ENCODE data around the gene SH3PXD2A.
"Not testable (repeated sequence)": the region's sequence is repeated elsewhere in the genome, so short reads cannot be mapped to it uniquely, and the experiment has no call there.

Gene SH3PXD2A

DNA sequence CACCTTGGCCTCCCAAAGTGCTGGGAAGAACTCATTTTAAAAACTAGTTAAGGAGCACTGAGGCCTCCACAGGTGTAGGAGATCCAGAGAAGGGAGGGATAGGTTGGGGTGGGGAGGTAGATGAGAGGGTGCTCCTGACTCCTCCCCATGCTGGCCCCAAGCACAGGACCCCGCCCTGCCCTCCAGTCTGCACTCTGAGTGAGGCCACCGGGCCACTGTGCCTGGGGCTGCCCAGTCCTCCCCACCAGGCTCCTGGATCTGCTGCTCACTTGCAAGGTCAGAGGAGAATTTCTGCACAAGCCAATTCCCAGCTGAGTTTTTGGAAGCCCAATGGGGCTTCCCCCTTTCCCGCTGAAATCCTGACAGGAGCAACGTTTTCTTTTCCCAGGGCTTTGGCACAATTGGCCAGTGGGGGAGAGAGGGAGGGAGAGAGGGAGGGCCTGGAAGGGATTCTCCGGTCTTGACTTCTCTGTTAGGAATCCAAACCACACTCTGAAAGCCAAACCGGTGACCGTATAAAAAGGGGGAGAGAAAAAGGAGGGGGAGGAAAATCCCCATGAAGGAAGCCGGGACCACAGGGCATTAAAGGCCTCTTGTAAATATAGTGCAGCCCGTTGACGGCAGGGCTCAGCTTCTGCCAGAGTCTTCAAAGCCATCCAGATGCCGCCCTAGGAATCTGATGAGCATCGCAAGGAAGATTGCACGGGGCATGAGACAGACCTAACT lies 116.2 kb downstream of the SH3PXD2A start:
- DNase-seq = no peak

DNA sequence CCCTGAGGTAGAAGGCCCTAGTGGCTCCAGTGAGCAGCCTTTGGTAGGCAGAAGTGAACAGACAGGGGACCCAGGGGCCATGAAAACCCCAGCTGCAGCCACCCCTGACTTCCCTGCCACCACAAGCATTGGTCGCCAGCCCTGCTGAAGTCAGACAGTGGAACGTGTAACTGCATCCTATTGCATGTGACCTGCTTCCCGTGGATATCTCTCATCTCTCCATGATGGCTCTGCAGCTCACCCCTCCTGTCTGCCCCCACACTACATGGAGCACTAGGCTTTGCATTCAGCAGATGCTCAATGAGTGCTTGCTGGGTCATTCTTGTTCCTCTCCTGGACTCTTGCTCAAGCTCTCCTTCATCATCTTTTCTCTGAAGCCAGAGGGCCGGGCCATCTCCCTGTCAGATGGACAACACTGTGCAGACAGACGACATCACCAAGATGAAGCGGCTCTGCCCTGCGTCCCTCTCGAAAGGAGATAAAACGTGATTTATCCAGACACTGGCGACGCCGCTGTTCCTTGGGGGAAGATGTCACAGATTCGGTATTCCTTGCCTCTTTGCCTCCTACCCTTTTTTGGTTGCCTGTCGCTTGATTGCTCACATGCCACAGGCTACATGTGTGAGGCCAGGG lies 117.5 kb downstream of the SH3PXD2A start:
- no peak for DNase-seq

DNA sequence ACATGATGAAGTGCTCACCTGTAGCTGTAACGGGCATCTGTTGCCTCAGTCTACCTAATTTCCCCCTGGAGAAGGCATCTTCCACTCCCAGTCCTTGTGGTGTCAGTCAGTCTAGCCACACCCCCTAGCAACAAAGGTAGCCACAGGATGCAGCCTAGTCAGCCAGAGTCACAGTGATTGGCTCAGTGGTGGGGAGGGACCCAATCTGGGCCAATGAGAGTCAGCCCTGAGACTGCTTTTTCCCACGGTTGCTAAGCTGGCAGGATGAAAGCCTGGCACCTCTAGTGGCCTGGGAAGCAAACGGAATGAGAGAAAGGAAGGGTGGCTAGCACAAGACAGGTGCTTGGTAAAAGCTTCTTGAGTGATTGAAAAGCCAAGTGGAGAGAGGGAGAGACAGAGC lies 118.6 kb downstream of the SH3PXD2A start:
- no peak for DNase-seq

DNA sequence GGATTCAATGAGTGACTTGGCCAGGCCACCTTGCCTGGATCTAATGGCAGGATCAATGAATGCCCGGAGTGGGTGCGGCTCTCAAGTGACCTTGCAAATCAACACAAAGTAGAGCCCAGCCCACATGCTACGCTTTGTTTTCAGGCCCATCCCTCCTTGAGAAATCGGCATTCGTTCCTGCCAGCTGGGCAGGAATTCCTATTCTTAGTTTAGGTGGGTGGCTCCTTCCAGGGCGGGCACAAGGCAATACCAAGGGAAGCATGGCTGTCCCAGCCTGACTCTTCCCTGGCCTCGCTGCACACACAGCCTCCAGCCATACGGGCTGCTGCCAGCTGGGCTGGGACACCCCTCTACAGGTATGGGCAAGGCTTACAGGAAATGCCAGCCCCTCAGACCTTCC lies 119.3 kb downstream of the SH3PXD2A start:
- no peak for DNase-seq

DNA sequence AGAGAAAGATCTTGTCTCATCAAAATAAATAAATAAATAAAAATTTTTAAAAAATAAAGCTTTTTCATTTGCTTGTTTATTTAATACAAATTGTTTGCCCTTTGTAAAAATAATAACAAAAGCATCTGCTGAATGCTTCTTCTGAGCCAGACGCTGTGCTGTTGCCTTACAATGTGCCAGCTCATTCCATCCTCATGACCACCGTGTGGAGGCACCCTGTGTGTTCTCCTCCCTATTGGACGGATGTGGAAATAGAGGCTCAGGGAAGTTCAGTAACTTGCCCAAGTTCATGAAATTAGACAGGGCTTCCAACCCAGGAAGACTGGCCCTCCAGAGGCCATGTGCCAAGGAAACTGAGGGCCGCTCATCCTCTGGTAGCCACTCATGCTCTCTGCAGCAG lies 120.6 kb downstream of the SH3PXD2A start:
- DNase-seq = no peak

DNA sequence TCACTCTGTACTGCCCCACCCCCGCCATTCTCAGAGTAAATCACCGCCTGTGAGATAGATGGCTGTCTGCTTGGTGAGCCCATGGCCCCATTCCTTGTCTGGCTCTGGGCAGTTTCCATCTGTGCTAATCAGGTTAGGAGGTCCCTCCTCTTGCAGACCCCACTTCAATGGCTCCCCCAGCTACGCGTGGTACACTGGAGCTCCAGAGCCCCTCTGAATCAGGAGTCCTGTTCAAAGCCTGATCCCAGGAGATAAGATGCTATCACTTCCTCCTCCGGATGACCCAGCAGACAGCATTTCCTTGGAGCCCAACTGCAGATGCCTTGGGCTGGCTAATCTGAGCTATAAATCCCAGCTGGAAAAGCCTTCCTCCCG lies 122.3 kb downstream of the SH3PXD2A start:
- DNase-seq = no peak

DNA sequence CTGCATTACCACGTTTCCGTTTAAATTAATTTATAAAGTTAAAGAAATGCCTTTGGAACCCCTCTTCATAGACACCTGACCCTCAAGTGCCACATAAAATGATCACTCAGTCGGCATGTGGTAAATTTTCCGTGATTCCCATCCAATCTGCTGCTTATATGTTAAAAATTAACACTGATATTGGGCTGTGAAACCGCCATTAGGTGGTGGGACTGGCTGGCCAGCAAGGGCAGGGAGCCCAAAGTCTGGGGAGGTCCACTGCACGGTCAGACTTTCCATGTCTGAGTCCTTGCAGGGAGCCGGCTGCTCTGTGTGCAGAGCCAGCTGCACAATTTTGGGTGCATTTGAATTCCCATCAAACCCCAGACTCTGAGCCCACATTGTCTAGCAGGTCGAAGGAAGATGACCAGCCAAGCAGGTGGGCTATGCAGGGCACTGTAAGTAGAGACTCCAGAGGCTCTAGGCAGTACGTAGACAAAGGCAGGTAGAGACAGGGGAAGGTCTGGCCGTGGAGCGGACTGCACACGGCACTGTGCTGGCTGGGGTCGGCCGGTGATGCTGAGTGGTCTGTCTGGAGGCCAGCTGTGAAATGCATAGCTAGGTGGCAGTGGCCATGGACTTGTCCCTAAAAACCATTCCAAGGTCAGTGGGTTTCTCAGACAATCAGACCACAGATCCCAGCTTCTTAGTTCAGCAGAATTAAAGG lies 122.9 kb downstream of the SH3PXD2A start:
- DNase-seq = no peak

DNA sequence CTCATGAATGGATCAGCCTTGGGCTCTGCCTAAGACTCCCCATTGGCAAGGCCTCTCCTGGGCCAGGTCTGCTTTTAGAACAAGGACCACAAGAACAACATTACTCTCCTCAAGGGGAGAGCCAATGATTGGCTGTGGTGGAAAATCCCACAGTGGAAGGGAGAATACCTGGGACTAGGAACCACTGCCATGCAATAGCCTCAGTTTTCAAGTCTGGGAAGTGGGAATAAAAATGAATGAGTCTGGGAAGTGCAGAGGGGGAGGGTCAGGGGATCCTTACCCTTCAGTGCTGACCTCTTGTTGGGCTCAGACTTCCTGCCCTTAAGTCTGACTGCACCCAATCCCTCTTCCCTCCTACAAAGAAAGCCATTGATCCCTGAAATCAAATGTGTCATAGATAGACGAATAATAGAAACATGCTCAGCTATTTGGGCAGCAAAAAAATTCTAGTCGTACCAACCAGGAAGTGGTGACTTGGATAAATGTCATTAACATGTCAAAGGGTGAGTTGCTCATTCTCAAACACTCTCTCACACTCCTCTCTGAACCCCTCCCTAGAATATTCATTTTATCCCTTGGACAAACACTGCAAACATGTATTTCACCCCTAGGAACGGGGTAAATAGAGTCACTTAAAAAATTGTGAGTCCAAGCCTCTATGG lies 123.6 kb downstream of the SH3PXD2A start:
- DNase-seq = no peak

DNA sequence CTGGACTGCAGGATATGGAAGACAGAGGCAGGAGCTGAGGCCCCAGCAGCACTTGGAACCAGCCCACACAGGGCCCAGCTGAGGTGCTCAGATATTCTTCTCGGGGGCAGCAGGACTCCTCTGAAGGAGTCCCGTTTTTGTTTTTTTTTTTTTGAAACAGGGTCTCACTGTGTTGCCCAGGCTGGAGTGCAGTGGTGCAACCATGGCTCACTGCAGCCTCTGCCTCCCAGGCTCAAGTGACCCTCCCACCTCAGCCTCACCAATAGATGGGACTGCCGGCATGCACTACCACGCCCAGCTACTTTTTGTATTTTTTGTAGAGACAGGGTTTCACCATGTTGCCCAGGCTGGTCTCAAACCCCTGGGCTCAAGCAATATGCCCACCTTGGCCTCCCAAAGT lies 124.3 kb downstream of the SH3PXD2A start:
- DNase-seq = not testable (repeated sequence)

DNA sequence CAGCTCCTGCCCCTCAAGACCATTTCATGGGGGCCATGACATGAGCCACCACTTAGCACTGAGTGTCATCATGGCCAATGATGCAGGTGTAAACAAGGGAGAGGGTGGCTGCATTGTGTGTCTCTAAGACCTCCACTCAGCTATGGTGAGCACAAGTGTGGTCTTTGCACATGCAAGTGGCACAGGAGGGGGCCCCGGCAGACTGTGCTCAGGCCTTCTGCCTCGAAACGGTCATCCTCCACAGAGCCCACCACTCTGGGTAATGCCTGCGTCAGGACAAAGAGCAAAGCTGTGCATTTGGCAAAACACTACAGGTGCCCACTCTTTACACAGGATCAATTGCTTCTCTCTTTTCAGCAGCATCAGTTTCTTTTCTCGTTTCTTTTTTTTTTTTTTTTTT lies 125.5 kb downstream of the SH3PXD2A start:
- DNase-seq = no peak

DNA sequence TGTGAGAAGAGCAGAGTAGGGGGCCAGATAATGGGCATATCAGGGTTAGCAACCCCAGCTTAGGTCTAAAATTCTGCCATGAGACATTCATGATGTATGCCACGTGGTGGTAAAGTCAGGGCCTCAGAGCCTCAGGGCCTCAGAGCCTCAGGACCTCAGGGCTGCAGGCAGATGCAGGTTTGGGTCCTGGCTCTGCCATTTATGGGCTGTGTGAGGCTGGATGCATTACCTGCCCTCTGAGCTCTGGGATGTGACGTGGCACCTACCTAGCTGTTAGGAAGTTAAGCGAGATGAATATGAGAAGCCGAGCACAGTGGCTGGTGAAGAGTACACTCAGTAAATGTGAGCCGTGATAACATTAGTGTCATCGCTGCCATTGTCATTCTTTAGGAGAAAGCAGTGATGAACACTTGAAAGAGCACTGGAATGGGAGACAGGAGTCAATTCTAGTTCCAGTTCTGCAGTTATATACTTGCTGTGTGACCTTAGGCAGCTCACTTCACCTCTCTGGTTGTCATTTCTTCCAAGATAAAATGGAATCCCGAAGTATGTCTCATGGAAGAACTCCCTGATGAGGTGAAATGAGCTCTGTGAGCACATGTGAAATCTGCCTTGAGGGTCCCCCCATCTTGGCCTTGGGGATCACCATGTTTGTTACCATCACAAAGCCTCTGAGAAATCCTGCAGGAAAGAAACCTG lies 127.2 kb downstream of the SH3PXD2A start:
- DNase-seq = no peak

DNA sequence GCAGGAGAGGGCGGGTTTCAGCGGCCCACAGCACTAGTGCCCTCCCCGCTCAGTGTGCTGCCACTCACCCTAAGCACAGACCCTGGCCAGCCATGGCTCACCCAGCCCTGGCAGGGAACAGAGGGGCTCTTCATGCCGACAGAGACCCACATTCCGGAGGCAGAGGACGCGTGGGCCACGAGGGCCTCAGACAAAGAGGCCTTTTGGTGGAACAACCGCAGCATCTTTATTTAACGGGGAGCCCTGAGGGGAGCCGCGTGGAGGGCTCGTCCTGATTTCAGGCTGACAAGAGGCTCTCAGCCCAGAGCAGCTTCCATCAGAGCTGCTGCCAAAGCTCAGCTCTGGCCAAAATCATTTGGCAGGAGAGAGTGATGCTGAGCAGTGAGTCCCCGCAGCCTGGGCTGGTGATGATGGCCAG lies 127.8 kb downstream of the SH3PXD2A start:
- DNase-seq = no peak

DNA sequence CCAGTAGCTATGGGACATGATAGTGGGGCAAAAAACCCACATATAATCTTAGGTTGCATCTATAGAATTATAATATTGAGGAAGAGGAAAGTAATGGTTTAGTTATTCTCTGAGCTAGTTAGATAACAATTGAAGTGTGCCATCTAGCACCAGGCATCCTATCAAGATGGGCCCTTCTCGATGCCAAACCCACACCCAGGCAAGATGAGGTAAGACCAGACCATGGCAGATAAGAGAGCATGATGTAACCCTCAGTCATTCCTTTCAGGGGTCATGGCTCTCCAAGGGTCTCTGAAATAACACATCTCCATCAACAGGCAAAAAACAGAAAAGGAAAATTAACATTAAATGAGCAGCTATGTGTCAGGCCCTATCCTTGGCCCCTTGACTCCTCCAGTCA lies 128.7 kb downstream of the SH3PXD2A start:
- DNase-seq = no peak

DNA sequence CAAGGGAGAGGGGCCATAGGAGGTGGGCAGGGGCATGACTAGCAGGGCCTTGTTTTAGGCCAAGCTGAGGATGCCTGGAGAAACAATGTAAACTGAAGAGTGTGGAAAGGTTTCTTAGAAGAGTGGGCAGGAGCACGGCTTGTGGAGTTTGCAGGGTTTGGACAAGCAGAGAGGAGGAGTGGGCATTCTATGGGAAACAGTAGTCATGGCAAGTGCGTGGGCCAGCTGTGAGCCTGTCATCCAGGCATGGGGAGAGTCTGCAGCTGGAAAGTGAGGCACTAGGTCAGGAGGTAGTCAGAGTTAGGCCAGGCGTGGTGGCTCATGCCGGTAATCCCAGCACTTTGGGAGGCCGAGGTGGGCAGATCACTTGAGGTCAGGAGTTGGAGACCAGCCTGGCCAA lies 130.1 kb downstream of the SH3PXD2A start:
- no peak for DNase-seq

DNA sequence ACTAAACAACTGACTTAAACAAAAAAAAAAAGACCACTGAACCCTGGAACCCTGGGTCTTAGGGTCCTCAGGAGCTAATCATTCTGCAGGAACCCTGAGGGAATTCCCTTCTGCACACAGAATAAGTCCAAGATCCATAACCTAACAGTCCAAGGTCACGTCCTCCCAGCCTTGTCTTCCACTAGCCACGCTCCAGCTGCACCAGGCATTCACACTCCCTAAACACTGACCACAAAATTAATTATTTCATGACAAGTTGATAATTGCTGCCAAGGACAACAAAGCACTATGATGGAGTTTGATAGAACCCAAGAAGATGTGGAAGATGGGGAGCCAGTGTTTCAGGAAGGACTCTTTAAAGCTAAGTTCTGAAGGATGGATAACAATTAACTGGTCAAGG lies 130.6 kb downstream of the SH3PXD2A start:
- no peak for DNase-seq

DNA sequence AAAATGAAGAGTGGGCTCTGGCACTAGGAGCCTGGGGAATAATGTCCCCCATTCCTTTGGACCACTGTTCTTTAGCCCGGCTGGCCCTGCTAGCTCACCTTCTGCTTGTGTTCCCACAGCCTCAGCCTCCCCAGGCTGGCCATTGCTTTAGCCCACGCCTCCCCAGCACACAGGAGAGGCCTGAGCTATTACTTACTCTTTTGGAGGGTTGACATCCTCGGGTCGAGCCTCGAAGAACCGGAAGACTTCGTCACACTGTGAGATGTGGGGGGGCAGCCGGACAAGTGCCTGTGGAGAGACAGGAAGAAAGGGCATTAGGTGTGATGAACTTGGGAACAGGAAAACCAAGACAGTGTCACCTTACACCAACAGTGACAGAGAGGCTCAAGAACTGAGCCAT lies 131.3 kb downstream of the SH3PXD2A start:
- no peak for DNase-seq

DNA sequence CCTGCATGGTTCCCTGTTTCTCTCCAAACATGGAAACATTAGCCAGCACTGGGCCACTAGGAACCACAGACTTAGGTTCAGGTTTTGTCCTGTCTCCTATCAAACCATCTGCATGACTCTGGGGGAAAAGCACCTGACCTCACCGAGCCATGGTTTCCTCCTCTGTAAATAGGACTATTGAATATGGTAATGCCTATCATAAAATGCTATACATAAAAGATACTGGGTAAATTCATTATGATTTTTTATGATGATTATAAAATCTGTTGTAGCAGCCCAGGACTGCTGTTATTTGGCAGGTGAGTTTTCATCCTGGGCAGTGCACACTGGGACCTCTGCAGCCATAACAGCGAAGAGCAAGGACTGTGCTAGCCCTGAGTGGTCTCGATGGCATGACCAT lies 131.8 kb downstream of the SH3PXD2A start:
- no peak for DNase-seq

DNA sequence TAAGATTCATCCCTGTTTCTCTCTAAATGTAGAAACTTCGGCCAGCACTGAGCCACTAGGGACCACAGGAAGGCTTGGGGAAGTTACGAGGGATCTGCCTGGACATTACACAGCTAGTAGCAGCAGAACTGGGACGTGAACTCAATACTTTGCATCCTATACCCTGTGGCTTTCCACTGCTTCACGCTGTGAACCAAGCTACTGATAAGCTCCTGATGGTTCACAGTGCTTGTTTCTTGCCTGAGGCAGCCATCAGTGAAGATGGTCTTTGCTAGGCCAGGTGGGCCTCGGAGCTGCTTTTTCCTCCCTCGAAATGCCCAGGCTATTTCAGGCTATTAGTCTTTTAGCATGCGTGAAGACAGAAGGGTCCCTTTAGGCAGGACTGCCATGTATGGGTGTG lies 132.7 kb downstream of the SH3PXD2A start:
- no peak for DNase-seq

DNA sequence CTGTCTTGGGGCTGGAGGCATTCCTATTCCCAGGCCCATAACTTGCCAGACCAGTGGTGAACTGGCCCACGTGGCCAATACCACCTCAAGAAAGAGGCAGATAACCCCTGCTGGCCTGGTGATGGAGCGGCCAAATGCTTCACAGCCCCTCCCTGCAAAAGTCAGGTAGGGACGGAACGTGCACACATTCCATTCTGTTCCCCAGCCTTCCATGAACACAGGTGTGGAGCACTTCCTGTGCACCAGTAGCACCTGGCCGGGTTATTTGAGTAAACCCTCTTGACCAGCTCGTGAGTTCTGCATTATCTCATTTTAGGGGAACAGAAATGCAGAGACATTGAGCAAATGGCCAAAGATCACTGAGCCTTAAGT lies 134.4 kb downstream of the SH3PXD2A start:
- DNase-seq = no peak

DNA sequence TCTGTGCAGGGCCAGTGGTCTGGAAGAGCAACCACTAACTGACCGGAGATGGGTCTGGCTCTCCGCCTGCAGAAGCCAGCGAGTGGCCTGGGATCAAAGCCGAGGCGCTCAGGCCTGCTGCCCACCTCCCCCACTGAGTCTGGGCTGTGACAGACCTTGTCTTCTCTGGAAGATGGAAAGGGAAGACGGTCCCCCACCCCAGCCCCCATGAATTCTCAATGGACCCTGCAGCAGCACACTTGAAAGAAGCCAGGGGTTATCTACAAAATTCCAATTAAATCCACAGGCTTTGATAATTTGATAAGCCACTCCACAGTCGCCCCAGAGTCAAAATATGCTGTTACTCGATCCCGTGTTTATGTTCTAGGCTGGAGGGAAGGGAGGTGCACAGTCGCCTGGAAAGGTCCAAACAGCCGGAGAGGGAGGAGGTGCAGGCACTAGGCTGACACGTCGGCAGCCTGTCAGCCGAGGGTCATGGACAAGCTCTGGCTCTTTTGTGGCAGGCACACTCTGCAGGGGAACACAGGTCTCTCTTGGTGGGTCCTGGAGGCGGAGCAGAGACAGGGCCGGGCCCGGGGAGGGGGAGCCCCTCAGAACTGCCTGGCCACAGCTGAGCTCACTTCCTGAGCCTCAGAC lies 134.9 kb downstream of the SH3PXD2A start:
- no peak for DNase-seq

DNA sequence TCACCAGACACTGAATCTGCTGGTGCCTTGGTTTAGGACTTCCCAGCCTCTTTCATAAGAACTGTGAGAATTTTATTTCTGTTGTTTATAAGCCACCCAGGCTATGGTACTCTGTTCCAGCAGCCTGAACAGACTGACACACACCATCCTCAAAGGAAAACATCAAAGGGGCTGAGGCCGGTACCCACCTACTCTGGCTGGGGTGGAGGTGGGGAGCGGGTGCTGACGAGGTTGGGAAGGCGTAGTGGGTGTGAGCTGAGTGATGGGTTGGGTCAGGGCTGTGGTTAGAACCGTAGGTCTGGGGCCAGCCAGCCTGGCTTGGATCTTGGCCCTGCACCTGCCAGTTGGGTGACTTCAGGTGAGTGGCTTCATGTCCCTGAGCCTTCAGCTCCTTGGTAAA lies 136.3 kb downstream of the SH3PXD2A start:
- no peak for DNase-seq

DNA sequence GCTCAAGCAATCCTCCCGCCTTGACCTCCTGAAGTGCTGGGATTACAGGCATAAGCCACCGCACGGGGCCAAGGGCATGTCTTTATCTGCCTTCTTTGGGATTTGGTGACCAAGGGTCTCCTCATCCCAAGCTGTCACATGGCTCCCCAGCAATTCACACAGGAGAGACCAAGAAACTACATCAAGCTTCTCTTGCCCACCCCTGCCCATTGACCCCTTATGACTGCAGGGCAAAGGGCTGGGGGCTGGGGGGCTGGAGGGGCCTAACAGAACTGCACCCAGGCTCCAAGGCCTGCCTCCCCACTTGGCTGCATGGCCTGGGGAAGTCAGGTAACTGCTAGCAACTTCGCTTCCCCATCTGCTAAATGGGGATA lies 137.1 kb downstream of the SH3PXD2A start:
- DNase-seq = no peak

All from NCI-H1436 treated with DMSO at 0.1 percent for 48 hours (cell line).